Left ventricle myocardium superior (tissue), 1 donor: ENCODE results near the gene COG8. TPM values are rescaled to one million over a fixed set of nuclear protein-coding genes. Genes with fewer than 3 reads are reported as not detected.
A peak's percentile ranks its signal among the peaks of the same experiment; 100 is the strongest.

ENCODE experiments used
- ATAC-seq: fragments of 200-7000 bp; cut with Tn5 transposase; one replicate; pipeline ENCODE4 v1.9.1; 2020; ENCODE audit warnings: mild to moderate bottlenecking, moderate library complexity
- DNase-seq: peaks from one replicate; pipeline ENCODE4 v3.0.0-alpha.2; 2020
- intact Hi-C: fragments of 100-400 bp; cut with micrococcal nuclease; formaldehyde crosslinking; loops from one replicate; pipeline ENCODE4 v1.11.0; 2022
- total RNA-seq: library from RNA; stranded (reverse); fragmentation: NEBNext Ultra II Directional; extraction: Animal tissue kit (Norgen Biotek cat#: 25700); gene quantifications from one replicate; pipeline ENCODE4 v1.2.1, GENCODE V29; 2021
- donor health status: DM: no; HTN: yes; CAD: no; lungs with severe emphysema.

COG8 gene
- total RNA-seq, 1 donor from 2014 or later, result 25.9 TPM

DNA sequence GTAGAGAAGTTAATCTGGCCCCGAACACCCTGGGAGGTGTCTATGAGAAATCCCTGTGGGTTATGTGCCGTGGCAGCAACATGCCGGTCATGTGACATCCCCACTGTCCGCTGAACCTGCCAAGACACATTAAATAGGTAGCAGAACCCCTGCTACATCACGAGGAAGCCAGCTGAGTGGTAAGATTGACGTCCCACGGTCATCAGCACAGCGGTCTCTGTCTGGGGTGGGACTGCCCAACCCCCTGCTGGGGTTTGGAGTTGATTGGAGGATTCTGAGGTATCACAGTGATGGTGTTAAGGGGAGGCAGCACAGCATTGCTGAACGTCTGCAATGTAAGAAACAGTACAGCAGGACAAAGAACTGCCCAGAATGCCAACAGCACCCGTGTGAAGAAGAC, 10.2 kb upstream of the COG8 start:
- intact Hi-C loops, result no loop called here
- DNase-seq (no peak), ATAC-seq (no peak)

DNA sequence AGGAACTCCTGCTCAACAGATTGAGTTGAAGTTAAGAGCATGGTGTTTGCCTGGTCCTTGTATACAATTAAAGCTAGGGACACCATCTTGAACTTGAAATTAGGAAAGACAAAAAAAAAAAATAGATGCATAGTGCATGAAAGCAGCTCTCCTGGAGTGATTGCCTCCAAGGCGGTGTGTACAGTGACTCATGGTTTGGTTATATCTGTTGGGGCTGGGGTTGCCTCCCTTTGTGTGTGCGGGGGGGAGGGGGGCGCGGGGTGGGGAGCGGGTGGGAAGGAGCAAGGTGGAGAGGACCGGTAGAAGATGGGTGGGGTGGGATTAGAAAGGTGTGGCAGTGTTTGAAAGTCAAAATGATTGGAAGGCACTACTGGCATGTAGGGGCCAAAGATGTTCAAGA, 8.9 kb upstream of the COG8 start:
- DNase-seq (no peak), ATAC-seq (no peak)
- intact Hi-C loops, result no loop called here

DNA sequence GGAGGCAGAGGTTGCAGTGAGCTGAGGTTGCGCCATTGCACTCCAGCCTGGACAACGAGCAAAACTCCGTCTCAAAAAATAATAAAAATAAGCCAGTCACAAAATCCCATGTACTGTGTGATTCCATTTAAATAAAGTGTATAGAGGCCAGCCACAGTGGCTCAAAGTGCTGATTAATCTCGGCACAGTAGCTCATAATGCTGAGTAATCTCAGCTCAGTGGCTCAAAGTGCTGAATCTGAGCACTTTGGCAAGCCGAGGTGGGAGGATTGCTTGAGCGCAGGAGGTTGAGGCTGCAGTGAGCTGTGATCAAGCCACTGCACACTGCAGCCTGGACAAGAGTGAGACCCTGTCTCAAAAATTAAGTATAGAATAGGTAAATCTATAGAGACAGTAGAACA, 7.3 kb upstream of the COG8 start:
- ATAC-seq (no peak), DNase-seq (no peak)
- intact Hi-C loops, result no loop called here

DNA sequence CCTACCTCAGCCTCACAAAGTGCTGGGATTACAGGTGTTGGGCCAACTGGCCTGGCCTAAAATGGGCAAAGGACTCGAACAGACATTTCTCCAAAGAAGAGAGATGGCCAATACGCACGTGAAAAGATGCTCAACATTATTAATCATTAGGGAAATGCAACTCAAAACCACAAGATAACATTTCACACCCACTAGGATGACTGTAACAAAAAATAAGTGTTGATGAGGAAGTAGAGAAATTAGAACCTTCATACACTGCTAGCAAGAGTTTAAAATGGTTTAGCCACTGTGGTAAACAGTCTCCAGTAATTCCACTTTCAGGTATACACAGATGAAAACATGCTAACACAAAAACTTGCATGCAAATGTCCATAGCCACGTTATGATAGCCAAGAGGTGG, 6.6 kb upstream of the COG8 start:
- intact Hi-C loops, result no loop called here
- DNase-seq, result no peak
- no peak for ATAC-seq

DNA sequence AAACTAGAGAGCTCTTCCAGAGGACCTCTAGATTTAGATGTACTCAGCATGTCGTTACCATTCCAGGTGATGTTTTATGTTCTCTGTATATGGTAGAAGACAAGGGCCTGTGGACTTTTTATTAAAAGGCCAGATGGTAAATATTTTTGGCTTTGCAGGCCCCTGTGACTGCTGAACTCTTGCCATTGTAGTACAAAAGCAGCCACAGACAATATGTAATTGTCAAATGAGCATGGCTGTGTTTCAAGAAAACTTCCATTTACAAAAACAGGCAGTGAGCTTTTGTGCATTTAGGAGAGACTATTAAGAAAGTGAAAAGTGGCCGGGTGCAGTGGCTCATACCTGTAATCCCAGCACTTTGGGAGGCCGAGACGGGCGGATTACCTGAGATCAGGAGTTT, 4.8 kb upstream of the COG8 start:
- intact Hi-C loops, result no loop called here
- ATAC-seq, result no peak

DNA sequence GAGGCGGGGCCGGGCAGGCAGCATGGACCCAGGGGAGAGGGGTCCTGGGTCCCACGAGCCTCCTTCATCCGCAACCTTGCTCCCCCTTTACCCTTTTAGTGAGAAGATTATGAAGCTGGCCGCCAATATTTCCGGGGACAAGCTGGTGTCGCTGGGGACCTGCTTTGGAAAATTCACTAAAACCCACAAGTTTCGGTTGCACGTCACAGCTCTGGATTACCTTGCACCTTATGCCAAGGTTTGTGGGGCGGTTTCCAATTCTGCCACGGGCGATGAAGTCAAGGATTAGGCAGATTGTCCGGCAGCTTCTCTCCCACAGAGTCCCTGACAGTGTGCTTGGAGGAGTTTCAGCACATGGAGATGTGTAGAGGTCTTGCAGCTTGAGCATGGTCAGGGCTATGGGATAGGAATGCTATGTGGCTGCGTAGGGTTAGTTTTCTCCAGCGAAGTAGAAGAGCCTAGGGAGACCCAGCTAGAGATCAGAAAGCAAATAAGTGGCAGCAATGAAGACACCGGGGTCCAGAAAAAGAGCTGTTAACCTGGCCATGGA, 806 bp upstream of the COG8 start:
- ATAC-seq (no peak), DNase-seq (no peak)
- intact Hi-C loops, result no loop called here

More for the DNA sequence above, 4.8 kb upstream of the COG8 start:
- DNase-seq, result no peak

DNA sequence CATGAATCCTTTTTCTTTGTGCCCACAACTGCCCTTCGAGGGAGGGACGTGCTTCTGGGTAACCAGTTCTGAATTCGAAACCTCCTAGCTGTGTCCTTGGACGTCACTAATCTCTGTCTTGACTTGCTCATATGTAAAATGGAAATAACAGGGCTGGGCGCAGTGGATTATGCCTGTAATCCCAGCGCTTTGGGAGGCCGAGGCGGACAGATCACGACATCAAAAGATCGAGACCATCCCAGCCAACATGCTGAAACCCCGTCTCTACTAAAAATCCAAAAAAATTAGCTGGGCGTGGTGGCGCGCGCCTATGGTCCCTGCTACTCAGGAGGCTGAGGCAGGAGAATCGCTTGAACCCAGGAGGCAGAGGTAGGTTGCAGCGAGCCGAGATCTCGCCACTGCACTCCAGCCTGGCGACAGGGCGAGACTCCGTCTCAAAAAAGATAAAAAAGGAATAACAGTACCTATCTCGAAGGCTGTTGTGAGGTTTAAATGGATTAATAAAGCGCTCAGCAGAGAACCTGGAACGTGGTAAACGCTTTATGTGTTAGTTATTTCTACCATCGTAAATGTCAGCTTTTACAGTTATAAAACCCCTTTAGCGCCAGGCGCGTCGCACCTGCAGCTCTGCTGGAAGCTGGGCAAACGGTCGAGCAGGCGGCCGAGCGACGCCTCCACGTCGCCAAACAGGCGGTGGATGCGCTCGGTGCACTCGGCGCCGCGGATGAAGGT, 641 bp downstream of the COG8 start:
- DNase-seq (no peak), ATAC-seq (no peak)
- intact Hi-C loops, result no loop called here

DNA sequence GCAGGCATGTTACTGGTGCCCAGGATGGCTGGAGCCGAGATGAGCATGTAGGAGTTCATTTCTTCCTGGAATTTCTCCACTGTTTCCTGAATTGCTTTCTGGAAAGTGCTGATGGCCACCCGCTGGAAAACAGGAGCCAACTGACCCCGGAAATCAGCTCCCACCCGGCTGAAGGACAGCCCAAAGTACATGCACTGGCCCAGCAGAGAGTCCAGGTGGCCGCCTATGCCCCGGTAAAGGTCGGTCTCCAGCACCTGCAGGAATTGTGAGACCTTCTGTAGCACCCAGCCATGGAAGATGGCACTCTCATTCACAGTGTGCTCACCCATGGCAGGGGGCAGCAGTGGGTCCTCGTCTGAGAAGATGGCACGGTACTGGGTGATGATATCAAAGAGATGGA, 4.7 kb downstream of the COG8 start:
- no peak for ATAC-seq
- intact Hi-C loops, result no loop called here
- DNase-seq, result no peak

DNA sequence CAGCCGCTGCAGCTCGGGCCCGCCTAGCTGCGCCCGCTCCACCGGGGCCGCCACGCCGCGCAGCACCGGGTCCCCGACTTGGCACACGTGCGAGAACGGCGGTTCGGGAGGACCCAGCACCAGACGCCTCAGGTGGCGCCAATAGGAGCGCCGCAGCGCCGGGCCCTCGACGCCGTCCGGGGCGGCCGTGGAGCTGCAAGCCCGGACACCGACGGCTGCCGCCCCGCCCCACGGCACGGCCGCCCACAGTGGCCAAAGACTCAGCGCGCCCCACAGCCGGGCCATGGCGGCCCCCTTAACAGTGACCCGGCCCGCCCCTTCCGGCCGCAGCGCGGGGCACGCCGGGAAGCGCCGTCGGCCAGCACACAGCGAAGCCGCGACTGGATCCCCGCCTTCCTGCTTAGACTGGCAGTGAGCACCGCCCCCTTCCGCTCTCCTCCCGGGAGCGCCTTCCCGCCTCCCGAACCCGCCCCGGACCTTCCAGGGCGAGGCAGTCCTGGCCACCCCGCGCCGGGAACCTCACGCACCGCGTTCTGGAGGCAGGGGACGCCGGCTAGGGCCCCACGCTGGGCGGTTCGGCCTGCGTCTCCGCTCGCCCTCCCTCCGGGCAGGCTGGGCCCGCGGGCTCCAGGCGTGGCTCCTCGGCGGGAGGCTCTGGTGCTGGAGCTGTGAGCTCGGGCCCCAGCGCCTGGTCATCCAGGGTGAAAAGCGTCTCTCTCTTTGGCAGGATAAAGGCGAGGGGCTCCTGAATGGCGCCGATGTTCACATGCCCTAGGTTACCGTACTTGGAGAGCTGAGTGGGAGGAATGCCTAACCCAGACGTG, 8.9 kb downstream of the COG8 start, which contains the start of gene PDF:
Gene PDF, minus strand, starts transcription at position 303 of the 824 bp plus-strand sequence. Its CDS starts 18 bp downstream, at position 285.
- intact Hi-C loops, result no loop called here
- ATAC-seq (peak; percentile 98), DNase-seq (peak; percentile 97)

DNA sequence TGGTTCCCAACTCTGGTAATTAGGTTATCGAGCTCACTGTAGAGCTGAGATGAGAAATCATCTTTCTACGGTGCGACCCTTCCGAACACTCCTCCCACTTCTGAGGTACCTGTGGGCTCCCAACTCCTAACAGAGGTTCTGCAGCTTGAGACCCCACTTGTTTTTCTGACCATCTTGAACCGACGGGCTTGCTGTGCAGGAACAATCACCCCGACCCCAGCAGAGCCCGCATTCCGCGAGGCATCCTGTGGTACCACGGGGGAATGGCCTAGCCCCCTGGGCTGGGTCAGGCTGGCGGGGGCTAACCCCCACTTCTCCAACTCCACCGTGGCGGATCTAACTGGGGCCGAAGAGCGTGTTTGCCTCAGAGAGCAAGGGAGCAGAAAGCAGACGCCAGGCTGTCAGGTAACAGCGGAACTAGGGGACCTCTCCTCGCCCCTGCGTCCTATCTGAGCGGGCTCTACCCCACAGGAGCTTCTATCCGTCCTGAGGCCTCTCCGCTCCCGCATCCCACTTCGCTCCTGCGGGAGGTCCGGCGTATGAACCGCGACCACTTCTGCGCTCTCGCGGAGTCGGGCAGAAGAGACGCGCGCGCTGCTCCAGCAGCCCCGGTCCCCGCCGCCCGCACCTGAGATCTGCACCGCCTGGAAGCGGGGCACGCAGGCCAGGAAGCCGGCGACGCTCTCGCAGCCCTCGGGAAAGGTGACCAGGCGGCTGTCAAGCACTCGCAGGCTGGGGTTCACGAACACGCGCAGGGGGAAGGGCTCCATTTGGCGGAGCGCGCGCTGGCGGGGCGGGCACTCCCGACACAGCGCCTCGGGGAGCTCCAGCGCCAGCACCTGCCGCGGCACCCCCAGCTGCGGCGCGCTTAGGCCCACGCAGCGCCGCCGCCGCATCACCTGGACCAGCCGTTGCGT, 9.7 kb downstream of the COG8 start:
- DNase-seq, result peak; percentile 56
- intact Hi-C loops, result no loop called here
- peak; percentile 40 for ATAC-seq

DNA sequence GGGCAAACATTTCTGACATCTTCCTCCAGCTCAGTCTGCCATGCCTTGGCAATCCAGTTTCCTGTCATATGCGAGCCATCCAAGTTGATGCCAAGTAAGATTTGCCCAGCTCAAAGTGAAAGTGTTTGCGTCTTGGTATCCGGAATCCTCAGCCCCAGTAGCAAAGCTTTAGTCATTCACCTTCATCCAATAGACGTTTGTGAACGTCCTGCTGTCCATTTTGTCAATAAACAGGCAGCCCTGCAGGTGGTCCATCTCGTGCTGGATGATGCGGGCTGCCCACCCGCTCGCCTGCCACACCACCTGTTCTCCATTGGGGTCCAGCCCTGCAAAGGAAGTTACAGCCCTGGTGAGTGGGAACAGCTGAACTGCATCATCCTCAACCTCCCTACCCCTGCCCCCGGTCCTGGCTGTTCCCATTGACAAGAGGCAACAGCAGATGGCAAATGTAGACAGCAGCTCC, 10.5 kb downstream of the COG8 start:
- ATAC-seq, result no peak
- intact Hi-C loops, result no loop called here

DNA sequence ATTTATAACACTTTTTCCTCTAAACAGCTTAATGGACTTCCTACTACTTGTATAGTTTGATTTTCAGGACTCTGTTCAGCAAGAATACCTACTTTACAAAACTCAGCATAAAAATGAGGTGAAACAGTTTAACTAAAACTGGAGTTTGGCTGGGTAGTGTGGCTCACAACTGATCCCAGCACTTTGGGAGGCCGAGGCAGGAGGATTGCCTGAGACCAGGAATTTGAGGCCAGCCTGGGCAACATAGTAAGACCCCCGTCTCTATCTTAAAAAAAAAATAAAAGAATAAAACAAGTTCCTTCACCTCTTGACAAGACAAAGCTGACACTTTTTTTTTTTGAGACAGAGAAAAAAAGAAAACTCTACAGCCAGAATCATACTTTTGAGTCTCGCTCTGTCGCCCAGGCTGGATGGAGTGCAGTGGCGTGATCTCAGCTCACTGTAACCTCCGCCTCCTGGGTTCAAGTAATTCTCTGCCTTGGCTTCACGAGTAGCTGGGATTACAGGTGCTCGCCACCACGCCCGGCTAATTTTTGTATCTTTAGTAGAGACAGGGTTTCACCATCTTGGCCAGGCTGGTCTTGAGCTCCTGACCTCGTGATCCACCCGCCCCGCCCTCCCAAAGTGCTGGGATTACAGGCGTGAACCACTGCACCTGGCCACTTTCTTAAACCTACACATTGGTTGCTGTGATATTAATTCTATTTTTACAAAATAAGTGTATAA, 11.6 kb downstream of the COG8 start:
- ATAC-seq (no peak), DNase-seq (no peak)
- intact Hi-C loops, result no loop called here

More for the DNA sequence above, 10.5 kb downstream of the COG8 start:
- DNase-seq, result no peak

DNA sequence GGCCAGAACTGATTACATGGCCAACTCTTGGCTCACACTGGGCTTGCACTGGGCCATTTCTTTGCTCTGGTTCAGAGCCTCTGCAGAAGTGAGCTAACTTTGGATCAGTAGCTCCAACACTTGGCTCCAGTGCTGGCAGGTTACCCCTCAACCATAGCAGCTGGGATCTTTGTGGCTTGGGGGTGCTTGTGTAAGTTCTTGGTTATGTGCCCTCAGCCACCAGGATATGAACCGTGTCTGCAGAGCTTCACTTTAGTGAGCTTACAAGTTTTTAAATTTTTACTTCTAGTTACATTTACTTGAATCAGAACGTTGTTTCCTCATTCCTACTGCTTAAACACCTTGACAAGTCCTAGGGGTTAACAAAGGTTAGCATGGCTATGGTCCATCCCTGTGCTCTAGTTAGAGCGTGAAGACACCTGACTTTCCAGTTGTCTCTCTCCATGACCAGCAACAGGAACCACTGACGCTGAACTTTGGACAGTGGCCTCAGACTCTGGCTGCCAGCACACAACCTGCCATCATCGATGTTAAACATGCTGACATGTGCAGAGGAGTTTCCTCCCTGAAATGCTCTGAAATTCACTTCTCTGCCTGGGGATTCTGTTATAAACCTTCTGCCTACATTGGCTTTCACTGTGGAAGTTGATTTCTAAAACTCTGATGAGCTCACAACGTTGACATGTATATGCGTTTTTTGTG, 13.0 kb downstream of the COG8 start:
- DNase-seq (no peak), ATAC-seq (no peak)
- intact Hi-C loops, result no loop called here

DNA sequence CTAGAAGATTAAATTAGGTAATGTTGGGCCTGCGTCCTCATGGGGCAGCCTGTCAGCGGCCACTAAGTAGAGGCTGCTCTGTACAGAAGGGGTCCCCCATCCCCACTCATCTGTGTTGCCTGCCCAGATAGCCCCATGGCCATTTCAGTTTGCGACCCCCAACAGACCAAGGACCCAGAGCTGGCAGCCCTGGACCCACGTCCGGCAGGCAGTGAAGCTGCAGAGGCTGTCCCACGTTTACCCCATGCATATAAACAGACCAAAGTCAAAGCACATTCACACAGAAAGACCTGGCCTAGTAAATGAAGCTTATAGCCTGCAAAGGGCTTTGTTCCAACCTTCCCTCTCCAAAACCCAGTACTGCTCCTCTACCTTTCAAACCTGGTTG, 13.6 kb downstream of the COG8 start:
- no peak for DNase-seq
- intact Hi-C loops, result no loop called here
- ATAC-seq, result no peak

DNA sequence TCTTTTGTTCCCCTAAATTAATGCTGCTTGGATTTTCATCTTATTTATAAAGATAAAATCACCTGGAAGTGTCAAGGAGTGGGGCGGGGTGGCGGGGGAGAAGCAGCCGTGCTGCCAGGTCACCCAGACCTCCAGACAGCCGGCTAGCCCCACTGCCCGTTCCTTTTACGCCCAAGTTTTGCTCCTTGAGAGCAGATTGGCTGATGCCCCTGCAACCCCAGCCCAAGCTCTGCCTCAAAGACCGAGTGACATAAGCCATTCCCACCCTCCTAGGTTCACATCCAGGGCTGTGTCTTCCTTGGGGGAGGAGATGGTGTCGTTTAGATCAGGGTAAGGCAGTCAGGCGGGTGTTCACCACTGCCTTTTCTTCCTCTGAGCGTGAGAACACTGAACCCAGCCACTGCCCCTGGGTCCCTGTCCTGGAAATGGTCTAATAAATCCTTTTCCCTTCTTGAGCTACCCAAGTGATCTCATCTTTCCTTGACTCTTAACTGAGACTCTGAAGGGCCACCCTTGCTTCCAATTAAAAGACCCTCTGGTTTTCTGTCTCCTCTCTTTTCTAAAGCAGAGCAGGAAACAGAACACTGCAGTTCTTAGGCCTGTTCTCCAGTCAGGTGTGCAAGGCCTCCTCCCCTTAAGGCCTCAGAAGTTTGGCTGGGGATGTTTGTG, 14.6 kb downstream of the COG8 start:
- ATAC-seq (no peak), DNase-seq (no peak)
- intact Hi-C loops, result no loop called here

DNA sequence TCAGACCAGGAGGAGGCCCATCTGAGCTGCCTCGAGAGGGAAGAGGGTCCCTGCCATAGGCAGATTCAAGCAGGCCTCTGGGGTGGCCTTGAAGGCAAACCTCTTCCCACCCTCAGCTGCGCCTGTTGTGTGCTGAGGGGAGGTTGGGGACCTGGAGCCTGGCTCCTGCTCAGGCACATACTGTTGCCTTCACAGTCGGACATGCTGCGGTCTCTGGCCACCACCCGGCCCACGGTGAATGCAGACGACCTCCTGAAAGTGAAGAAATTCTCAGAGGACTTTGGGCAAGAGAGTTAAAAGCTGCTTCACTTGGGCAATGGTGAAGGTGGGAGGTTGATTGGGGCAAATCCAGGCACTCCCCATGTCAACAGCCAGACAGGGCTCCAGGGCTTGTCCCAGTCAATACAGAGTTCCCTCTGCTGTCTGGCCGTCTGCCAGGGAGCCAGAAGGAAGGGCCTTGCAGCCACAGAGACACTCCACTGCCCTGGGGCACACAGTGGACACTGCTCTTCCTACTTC, 15.3 kb downstream of the COG8 start:
- ATAC-seq (peak; percentile 71), DNase-seq (peak; percentile 82)
- intact Hi-C loops, result no loop called here

DNA sequence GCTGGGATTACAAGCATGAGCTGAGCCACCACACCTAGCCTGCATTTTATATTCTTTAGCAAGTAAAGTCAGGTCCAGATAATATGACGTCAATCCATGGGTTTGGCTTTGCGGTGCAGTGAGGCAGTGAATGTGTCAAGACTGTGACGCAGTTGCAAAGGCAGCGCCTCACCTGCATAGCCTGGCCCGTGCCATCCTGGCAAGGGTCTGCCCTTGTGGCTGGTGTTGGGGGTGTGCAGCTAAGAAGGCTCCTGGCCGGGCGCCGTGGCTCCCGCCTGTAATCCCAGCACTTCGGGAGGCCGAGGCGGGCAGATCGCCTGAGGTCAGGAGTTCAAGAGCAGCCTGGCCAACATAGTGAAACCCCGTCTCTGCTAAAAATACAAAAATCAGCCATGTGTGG, 15.9 kb downstream of the COG8 start:
- DNase-seq, result no peak
- ATAC-seq, result no peak
- intact Hi-C loops, result no loop called here
